A172 (cell line): ENCODE data around the gene DLGAP4. TPM values are rescaled to one million over a fixed set of nuclear protein-coding genes. Genes with fewer than 3 reads are reported as not detected.
"Not testable (repeated sequence)": the region's sequence is repeated elsewhere in the genome, so short reads cannot be mapped to it uniquely, and the experiment has no call there.

Experiments
- DNase-seq: peaks from one replicate; pipeline ENCODE4 v3.0.0-alpha.2; 2015; ENCODE audit warnings: low spot score
- total RNA-seq: library from RNA; depleted of rRNA; stranded (reverse); fragments of >200 nt; shearing (Covaris generic); gene quantifications from 2 replicates; pipeline ENCODE4 v1.2.3, GENCODE V29; 2014

DLGAP4 gene
- total RNA-seq, 1 experiment from 2014 or later = 29.6 TPM

DNA sequence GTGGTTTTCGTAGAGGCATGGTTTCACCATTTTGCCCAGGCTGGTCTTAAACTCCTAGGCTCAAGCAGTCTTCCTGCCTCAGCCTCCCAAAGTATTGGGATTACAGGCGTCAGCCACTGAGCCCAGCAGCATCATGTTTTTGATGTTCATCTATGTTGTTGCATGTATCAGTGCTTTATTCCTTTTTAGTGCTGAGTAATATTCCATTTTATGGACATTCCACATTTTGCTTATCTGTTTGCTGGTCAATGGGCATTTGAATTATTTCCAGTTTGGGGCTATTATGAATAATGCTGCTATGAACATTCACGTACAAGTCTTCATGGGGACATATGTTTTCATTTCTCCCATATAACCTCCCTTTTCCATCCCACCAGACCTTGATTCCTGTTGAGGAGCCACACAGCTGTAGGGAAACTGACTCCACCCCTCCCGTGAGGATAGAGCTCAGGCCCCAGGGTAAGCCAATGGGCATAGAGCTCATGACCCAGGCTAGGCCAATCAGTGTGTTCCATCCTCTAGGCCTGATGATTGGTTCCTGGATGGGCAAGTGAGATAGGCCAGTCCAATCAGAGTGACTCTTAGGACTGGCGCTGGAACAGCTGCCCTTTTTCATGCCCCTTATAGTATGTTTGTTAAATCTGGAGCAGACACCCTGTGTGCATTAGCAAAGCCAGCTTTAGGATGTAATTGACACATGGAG lies 49.5 kb downstream of the DLGAP4 start:
- peak; percentile 15 for DNase-seq

GRCh38 chr20:36359668-36360406 lies 53.7 kb downstream of the DLGAP4 start:
- no peak for DNase-seq

GRCh38 chr20:36360429-36360828 lies 54.3 kb downstream of the DLGAP4 start:
- no peak for DNase-seq

DNA sequence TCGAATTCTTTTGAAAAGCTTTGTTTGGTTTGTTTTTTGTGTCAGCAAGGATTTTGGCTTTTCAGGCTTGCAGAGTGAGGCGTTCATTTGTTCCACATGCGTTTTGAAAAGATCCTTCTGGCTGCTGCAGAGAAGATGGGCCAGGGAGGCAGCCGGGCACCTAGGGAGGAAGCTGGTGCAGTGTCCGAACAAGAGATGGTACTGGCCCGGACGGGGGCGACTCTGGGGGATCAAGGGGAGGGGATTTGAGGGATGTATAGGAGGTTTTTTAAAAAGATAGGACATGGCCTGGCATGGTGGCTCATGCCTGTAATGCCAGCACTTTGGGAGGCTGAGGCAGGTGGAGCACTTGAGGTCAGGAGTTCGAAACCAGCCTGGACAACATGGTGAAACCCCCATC lies 55.3 kb downstream of the DLGAP4 start:
- no peak for DNase-seq

GRCh38 chr20:36362261-36362660 lies 56.1 kb downstream of the DLGAP4 start:
- DNase-seq = no peak

GRCh38 chr20:36362978-36363713 lies 57.0 kb downstream of the DLGAP4 start:
- DNase-seq = no peak

DNA sequence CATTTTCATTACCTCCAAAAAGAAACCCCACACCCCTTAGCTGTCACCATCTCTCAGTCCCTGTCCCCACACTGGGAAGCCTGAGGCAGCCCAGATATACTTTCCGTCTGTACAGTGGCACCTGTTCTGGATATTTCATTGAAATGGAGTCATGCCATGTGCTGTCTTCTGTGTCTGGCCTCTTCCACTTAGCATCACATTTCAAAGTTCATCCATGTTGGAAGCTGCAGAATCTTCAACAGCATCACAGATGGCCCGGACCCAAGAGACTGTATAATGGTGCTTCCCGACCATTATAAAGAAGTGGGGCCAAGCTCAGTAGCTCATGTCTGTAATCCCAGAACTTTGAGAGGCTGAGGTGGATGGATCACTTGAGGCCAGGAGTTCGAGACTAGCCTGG lies 58.4 kb downstream of the DLGAP4 start:
- no peak for DNase-seq

GRCh38 chr20:36366623-36367369 lies 60.7 kb downstream of the DLGAP4 start:
- DNase-seq = no peak

DNA sequence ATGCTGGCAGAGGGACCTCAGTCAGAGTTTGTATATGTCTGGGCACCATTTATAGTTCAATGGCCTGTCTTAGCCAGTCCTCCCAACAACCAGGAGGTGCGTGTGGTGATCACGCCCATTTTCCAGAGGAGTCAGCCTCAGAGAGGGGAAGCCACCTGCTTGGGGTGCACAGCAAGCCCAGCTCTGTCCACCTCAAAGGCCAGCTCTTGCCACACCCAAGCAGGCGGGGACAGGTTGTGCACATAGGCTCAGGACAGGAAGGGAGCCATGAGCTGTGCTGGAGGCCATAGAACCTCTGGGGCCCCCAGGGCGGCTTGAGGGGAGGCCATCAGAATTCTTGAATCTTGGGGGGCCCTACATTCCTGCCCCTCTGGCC lies 61.2 kb downstream of the DLGAP4 start:
- DNase-seq = no peak

GRCh38 chr20:36367907-36368799 lies 62.0 kb downstream of the DLGAP4 start:
- no peak for DNase-seq

DNA sequence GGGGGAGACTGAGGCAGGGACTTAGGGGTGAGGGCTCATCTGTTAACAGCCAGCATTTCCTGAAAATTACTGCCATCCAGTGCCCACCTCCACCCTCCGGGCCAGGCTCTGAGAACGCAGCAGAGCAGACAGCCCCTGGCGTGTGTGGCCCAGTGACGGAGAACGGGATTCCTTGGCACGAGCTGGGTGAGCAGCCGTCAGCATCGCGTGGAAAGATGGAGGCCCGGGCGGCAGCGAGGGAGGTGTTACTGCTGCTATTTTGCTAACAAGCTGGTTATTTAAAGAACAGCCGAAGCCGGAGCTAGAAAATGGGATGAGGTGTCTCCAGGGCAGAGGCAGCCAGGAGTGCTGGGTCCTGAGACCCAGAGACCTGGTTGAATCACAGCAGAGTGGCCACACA lies 62.7 kb downstream of the DLGAP4 start:
- DNase-seq = no peak

- no peak for DNase-seq
Observed at GRCh38 chr20:36369739-36370138, 63.6 kb downstream of the DLGAP4 start.

DNA sequence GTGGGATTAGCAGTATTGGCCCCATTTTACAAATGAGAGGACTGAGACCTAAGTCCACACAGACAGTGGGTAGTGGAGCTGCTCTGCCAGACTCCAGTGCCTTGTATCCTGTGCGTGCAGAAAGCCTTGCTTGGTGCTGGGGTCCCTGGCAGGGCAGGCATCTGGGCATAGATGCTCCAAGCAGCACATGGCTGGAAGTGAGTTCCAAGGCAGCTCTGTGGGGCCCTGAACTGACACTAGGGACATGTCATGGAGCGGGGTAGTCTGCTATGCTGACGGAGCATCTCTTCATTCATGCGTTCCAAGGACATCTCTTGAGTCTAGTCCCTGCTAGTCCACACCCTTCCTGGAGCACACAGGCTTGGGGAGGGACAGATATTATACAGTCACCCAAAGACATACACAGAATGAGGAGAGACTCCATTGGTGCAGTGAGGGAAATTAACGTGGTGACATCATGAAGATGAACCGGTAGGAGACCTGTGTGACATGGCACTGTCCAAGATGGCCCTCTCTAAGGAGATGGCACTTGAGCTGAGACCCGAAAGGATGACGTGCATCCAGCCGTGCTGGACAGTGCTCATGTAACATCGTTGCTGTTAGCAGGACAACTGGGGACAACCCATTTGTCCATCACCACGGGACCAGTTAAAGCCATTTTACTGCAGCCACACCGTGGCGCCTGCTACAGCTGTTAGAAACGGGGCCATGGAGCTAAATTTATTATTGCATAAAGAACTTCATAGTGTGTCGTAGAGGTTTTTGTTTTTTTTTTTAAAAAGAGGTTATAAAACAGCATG lies 65.1 kb downstream of the DLGAP4 start:
- DNase-seq = no peak

DNA sequence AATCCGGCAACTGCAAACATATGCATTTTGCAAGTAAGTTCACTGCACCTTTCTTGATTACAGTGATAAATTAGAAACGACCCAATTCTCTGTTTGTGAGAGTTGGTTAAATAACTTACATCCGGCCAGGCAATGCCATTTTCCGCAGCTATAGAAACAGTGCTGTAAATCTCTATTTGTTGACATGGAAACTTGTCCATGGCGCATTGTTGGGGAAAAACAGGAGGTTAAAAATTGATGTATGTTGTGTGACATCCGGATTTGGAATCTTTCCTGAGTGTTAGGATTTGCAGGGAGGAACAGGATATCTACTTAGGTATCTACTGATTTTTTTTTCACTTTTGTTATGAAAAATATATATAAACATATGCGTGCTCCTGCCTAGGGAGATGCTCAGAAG lies 66.5 kb downstream of the DLGAP4 start:
- no peak for DNase-seq

- no peak for DNase-seq
Observed at GRCh38 chr20:36373089-36373488, 67.0 kb downstream of the DLGAP4 start.

- DNase-seq = no peak
Observed at GRCh38 chr20:36374995-36375394, 68.9 kb downstream of the DLGAP4 start.

GRCh38 chr20:36377348-36378326 lies 71.5 kb downstream of the DLGAP4 start:
- DNase-seq = no peak

GRCh38 chr20:36378686-36379085 lies 72.5 kb downstream of the DLGAP4 start:
- no peak for DNase-seq

DNA sequence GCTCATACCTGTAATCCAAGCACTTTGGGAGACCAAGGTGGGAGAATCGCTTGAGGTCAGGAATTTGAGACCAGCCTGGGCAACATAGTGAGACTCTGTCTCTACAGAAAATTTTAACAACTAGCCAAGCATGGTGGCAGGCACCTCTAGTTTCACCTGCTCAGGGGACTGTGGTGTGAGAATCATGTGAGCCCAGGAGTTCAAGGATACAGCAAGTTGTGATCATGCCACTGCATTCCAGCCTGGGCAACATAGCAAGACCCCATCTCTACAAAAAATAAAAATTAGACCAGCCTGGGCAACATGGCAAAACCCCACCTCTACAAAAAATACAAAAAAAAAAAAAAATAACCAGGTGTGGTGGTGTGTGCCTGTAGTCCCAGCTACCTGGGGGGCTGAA lies 73.8 kb downstream of the DLGAP4 start:
- DNase-seq = not testable (repeated sequence)
